DMS 273 (cell line): ENCODE measurements around the gene SPRED3.

Experiments used
- DNase-seq: peaks from one replicate; lab custom pipeline; 2025; ENCODE audit not compliant: unreplicated experiment; lab: John Stamatoyannopoulos, UW

The SPRED3 gene

DNA sequence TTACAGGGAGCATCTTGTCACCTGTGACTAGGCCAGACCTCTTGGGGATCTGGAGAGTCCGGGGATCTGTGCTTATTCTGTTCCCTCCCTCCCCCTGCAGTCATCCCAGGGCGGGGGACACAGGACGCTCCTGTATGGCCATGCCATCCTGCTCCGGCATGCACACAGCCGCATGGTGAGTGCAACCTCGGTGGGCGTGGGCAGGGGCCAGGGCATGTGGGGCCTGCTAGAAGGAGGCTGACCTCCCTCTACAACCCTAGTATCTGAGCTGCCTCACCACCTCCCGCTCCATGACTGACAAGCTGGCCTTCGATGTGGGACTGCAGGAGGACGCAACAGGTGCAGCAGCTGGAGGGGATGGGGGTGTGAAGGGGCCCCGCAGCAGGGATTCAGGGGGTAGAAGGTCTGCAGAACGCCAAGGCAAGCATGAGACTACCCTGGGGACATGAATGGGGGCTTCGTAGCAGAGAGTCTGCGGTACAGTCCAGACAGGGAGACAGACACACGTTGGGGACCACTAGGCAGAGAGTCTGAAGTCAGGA lies 55.0 kb downstream of the SPRED3 start:
- DNase-seq = no peak

- no peak for DNase-seq
These were observed 55.5 kb downstream of the SPRED3 start for GRCh38 chr19:38444026-38444425.

- no peak for DNase-seq
These were observed 56.9 kb downstream of the SPRED3 start for GRCh38 chr19:38445362-38445761.

DNA sequence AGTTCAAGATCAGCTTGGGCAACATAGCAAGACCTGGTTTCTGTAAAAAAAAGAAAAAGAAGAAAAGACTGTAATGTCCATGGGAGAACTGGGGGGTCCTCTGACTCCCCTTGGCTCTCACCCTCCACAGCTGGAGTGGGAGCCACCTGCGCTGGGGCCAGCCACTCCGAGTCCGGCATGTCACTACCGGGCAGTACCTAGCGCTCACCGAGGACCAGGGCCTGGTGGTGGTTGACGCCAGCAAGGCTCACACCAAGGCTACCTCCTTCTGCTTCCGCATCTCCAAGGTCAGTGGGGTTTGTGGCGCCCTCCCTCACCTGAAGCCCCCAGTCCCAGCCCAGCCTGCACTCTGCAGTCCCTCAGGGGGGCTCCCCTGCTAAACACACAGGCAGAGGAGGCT lies 59.7 kb downstream of the SPRED3 start:
- no peak for DNase-seq
